HG02798 (cell line): ENCODE data around the gene GOLGB1.
"Not testable (repeated sequence)": the region's sequence is repeated elsewhere in the genome, so short reads cannot be mapped to it uniquely, and the experiment has no call there.

Experiments used
- ATAC-seq: cut with Tn5 transposase; IDR thresholded peaks from one replicate; pipeline ENCODE4 v1.9.1; 2021; ENCODE audit warnings: mild to moderate bottlenecking; ENCODE audit not compliant: unreplicated experiment, poor library complexity

Gene GOLGB1

GRCh38 chr3:121749276-121750086 is at the start of gene GOLGB1:
Gene GOLGB1, minus strand, starts transcription at chr3:121749741. Its CDS starts 18,770 bp downstream, at chr3:121730971.
- ATAC-seq: peak; percentile 98

- ATAC-seq: no peak
These were observed 47.4 kb upstream of the GOLGB1 start for GRCh38 chr3:121796970-121797369.

GRCh38 chr3:121794264-121794983 is 44.9 kb upstream of the GOLGB1 start:
- ATAC-seq: peak; percentile 53

- peak; percentile 74 for ATAC-seq
These were observed 43.5 kb upstream of the GOLGB1 start for GRCh38 chr3:121793078-121793477.

- ATAC-seq: no peak
These were observed 36.9 kb upstream of the GOLGB1 start for GRCh38 chr3:121786485-121786884.

- not testable (repeated sequence) for ATAC-seq
These were observed 33.2 kb upstream of the GOLGB1 start for GRCh38 chr3:121782784-121783183.

- ATAC-seq: no peak
These were observed 32.1 kb upstream of the GOLGB1 start for GRCh38 chr3:121781611-121782010.

- not testable (repeated sequence) for ATAC-seq
These were observed 25.6 kb upstream of the GOLGB1 start for GRCh38 chr3:121775095-121775494.

GRCh38 chr3:121769246-121769645 is 19.7 kb upstream of the GOLGB1 start:
- no peak for ATAC-seq

GRCh38 chr3:121768452-121768851 is 18.9 kb upstream of the GOLGB1 start:
- ATAC-seq: no peak

GRCh38 chr3:121759541-121760202 is 10.1 kb upstream of the GOLGB1 start:
- no peak for ATAC-seq

GRCh38 chr3:121758727-121759450 is 9.3 kb upstream of the GOLGB1 start:
- ATAC-seq: no peak

GRCh38 chr3:121757812-121758545 is 8.4 kb upstream of the GOLGB1 start:
- no peak for ATAC-seq

- ATAC-seq: no peak
These were observed 7.7 kb upstream of the GOLGB1 start for GRCh38 chr3:121757087-121757811.

- ATAC-seq: no peak
These were observed 3.2 kb upstream of the GOLGB1 start for GRCh38 chr3:121752772-121753171.

- ATAC-seq: no peak
These were observed 2.7 kb upstream of the GOLGB1 start for GRCh38 chr3:121752261-121752660.

- no peak for ATAC-seq
These were observed 510 bp upstream of the GOLGB1 start for GRCh38 chr3:121750087-121750415.

GRCh38 chr3:121748680-121749275 is 763 bp downstream of the GOLGB1 start:
- peak; percentile 17 for ATAC-seq

GRCh38 chr3:121747976-121748375 is 1.6 kb downstream of the GOLGB1 start:
- no peak for ATAC-seq
